Urinary bladder (tissue), 4 donors: ENCODE measurements around the gene CD27. TPM values are rescaled to one million over a fixed set of nuclear protein-coding genes. Genes with fewer than 3 reads are reported as not detected.

Source experiments
- DNase-seq: peaks from one replicate; pipeline ENCODE4 v3.0.0-alpha.2; 2015; ENCODE audit errors: extremely low spot score
- H3K27ac ChIP-seq: one replicate; pipeline ENCODE4 v1.5.1; 2013; ENCODE audit warnings: low read depth, mild to moderate bottlenecking, moderate library complexity
- H3K36me3 ChIP-seq: one replicate; pipeline ENCODE4 v1.6.1; 2013; ENCODE audit warnings: mild to moderate bottlenecking, moderate library complexity; ENCODE audit not compliant: insufficient read depth
- H3K4me1 ChIP-seq: one replicate; pipeline ENCODE4 v1.6.1; 2013; ENCODE audit warnings: mild to moderate bottlenecking, moderate library complexity; ENCODE audit not compliant: insufficient read depth
- H3K4me3 ChIP-seq: one replicate; pipeline ENCODE4 v1.5.1; 2013; ENCODE audit warnings: low read depth, low read length
- WGBS: extraction: QIAGEN DNeasy Blood & Tissue Kit; methylation state at CpG from one replicate; pipeline ENCODE4 v1.1.7; 2013; 5-methylcytosine and 5-hydroxymethylcytosine counted together
- polyA plus RNA-seq: library from polyadenylated mRNA; stranded (reverse); fragments of 200-250 nt; gene quantifications from one replicate; pipeline ENCODE4 v1.2.3, GENCODE V29; 2013
- total RNA-seq: library from RNA; depleted of rRNA; stranded (reverse); fragments of >200 nt; gene quantifications from one replicate; pipeline ENCODE4 v1.2.3, GENCODE V29; 2014
- donor health status: healthy with polysubstance abuse.
- donor health status: healthy.

The CD27 gene
- total and polyA plus RNA-seq, 2 donors = 0.26 to 1.7 TPM

DNA sequence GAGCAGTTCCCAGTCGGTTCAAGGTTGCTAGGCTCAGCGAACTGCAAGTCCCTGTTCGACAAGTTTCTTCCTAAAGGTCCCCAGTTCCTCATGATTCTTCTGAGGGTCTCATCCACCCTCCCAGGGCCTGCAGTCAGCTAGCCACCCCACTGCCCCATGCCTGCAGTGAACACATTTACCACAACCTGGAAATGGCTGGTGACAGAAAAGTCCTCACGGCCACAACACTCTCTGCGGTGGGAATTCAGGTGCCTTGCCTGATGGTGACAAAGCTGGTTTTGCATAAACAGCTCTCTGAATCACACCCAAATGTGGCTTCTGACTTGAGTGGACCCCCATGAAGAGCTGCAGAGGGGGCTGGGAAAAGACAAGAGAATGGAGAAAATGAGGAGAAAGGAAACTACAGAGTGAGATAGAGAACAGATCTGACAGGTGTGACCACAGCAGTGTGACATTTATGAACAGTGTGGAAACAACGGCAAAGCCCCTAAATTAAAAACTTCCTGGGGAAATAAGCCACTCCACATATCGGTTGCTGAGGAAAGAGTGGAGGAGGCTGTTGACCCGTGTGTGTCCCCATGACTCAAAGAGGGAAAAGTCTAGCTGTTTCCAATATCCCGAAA is 1.3 kb upstream of the CD27 start:
- 50% methylated on average over 9 of the region's 9 CpGs for whole genome bisulfite sequencing
- H3K4me1 ChIP-seq = no peaks in the 10 kb centered on the region
- no peak overlapping the region for H3K4me3 ChIP-seq
- no peak for DNase-seq
- H3K27ac ChIP-seq = no peak overlapping the region
- H3K36me3 ChIP-seq = no peaks in the 10 kb centered on the region

DNA sequence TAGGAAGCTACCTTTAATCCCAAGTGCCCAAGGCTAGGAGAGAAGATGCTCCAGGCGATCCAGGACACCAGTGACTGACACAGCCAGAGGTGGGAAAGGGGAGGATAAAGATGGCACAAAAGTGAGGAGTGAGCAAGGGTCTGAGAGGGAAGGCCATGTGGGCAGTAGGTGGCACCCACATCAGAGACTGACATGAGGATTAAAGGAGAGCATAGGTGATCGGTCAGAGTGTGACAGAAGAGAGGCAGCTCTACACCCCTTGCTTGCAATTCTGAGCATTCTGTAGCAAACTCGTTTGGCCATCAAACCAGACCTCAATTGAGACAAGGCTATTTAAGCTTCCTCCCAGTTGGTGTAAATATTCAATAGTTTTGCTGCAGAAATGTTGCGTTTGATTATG is 724 bp upstream of the CD27 start:
- DNase-seq = no peak
- Histone ChIP-seq H3K4me3 (no peak overlapping the region), H3K36me3 (no peaks in the 10 kb centered on the region), H3K4me1 (no peaks in the 10 kb centered on the region), H3K27ac (no peak overlapping the region)
- 82% methylated on average over 4 of the region's 4 CpGs for WGBS

DNA sequence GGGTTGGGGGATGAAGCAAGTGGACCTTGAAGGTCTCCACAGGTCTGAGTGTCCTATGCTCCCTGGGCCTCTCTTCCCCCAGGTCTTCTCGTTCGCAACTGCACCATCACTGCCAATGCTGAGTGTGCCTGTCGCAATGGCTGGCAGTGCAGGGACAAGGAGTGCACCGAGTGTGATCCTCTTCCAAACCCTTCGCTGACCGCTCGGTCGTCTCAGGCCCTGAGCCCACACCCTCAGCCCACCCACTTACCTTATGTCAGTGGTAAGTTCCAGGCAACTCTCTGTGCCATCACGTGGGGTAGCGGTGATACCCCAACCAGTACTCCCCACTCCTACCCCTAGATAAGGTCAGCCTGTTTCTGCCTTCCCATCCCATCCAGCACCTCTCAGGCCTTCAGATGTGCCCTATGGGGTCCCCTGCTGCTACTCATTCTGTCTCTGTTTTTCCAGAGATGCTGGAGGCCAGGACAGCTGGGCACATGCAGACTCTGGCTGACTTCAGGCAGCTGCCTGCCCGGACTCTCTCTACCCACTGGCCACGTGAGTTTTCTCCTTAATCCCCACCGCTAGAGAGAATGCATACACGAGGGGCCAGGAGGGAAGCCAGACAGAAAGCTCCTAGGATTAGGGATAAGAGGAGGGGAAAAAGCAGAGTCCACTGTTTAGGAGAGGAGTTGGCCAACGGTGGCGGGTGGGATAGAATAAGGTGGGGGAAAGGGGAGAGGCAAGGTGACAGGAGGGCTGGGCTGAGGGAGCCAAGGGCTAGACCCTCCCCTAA is 5.5 kb downstream of the CD27 start:
- no peak for DNase-seq
- WGBS = 55% methylated on average over 16 of the region's 16 CpGs
- H3K4me1 ChIP-seq = no peaks in the 10 kb centered on the region

DNA sequence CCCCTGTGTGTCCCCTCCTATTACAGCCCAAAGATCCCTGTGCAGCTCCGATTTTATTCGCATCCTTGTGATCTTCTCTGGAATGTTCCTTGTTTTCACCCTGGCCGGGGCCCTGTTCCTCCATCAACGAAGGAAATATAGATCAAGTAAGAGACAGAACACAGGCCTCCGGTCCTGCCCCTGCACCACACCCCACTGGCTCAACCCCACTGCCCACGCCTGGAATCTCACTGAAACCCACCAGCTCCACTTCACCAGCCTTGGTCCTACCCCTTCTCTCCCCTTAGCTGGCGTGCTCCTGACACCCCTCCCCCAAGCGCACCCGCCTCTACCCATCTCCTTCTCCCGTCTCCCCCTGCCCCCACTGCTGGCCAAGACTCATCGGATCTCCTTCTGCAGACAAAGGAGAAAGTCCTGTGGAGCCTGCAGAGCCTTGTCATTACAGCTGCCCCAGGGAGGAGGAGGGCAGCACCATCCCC is 6.2 kb downstream of the CD27 start:
- no peaks in the 10 kb centered on the region for H3K4me1 ChIP-seq
- peak overlapping the region; percentile 81 for H3K27ac ChIP-seq
- 5% methylated on average over 11 of the region's 11 CpGs for WGBS
- peak overlapping the region; percentile 68 for H3K4me3 ChIP-seq
- DNase-seq = no peak
- no peaks in the 10 kb centered on the region for H3K36me3 ChIP-seq

More for the DNA sequence above, 5.5 kb downstream of the CD27 start:
- H3K27ac ChIP-seq = peak overlapping the region; percentile 81
- no peaks in the 10 kb centered on the region for H3K36me3 ChIP-seq
- H3K4me3 ChIP-seq = peak overlapping the region; percentile 68

DNA sequence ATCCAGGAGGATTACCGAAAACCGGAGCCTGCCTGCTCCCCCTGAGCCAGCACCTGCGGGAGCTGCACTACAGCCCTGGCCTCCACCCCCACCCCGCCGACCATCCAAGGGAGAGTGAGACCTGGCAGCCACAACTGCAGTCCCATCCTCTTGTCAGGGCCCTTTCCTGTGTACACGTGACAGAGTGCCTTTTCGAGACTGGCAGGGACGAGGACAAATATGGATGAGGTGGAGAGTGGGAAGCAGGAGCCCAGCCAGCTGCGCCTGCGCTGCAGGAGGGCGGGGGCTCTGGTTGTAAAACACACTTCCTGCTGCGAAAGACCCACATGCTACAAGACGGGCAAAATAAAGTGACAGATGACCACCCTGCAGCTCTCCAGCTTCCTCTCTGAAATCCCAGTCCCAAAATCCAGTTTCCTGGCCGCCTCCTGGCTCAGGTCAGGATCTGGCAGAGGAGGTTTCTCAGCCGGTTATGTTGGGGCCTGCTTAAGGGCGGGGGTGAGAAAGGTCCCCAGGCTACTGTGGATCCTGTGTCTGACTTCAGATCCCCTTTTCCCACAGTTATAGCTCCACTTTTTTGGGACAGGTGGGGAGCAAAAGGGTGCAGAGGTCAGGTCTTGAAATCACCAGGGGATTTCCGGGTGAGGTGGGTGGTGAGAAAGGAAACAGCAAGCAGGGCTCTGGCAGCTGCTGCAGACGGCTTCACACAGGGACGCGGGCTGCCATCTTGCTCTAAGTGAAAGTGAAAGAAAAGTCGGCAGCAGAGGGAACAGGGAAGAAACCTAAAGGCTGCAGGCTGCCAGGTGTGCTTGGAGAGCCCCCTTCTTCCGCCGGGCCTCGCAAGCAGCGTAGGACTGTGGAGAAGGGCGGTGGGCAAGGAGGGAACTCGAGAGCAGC is 6.8 kb downstream of the CD27 start, which contains the start of gene TAPBPL:
Gene TAPBPL, plus strand, starts transcription at position 695 of the 897 bp plus-strand sequence. CDS start 207 bp downstream, outside the sequence.
- peak; percentile 78 for DNase-seq
- Histone ChIP-seq H3K4me3 (peak within 1 kb of the TSS; percentile 68), H3K36me3 (no peaks in the 10 kb centered on the region), H3K27ac (peak within 1 kb of the TSS; percentile 94), H3K4me1 (no peaks in the 10 kb centered on the region)
- WGBS = under 1% methylated on average over 27 of the region's 27 CpGs

DNA sequence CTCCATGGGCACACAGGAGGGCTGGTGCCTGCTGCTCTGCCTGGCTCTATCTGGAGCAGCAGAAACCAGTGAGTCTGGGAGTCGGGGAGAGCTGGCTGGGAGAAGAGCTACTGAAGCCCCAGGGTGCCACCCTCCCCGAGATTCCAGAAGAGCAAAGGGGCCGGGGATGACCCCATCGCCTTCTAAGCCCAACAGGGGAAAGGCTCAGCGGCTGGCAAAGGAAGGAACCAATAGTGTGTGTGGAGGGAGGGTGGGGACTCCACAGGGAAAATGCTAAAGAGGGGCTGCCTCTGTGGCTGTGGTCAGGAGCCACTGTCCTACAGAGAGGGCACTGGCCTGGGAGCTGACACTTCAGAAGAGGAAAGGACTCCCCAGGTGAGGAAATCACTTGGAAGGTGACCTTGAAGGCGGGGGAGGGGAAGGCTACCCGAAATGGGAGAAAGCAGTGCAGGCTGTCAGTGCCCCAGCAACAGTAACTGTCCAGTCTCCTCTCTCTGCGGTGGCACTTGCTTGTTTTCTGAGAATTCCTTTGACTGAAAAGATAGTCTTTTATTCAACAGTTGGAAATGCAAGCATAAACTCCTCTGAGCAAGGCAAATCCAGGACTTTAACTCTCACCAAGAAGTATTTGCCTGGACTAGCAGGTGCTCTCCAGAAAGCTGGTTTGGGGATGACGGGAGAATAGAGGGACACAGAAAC is 7.6 kb downstream of the CD27 start:
- H3K36me3 ChIP-seq = no peaks in the 10 kb centered on the region
- H3K4me1 ChIP-seq = no peaks in the 10 kb centered on the region
- peak overlapping the region; percentile 94 for H3K27ac ChIP-seq
- peak overlapping the region; percentile 68 for H3K4me3 ChIP-seq
- 12% methylated on average over 9 of the region's 9 CpGs for WGBS
- no peak for DNase-seq

GRCh38 chr12:6452944-6453630 is 8.3 kb downstream of the CD27 start:
- DNase-seq = no peak
- no peaks in the 10 kb centered on the region for H3K36me3 ChIP-seq
- no peaks in the 10 kb centered on the region for H3K4me1 ChIP-seq
- WGBS = 65% methylated on average over 17 of the region's 17 CpGs
- peak overlapping the region; percentile 94 for H3K27ac ChIP-seq
- peak overlapping the region; percentile 68 for H3K4me3 ChIP-seq

- DNase-seq = no peak
- Histone ChIP-seq H3K27ac (no peak overlapping the region), H3K4me3 (no peak overlapping the region), H3K4me1 (no peaks in the 10 kb centered on the region), H3K36me3 (no peaks in the 10 kb centered on the region)
- 89% methylated on average over 12 of the region's 12 CpGs for WGBS
Measured at GRCh38 chr12:6457220-6457945, 12.6 kb downstream of the CD27 start.

DNA sequence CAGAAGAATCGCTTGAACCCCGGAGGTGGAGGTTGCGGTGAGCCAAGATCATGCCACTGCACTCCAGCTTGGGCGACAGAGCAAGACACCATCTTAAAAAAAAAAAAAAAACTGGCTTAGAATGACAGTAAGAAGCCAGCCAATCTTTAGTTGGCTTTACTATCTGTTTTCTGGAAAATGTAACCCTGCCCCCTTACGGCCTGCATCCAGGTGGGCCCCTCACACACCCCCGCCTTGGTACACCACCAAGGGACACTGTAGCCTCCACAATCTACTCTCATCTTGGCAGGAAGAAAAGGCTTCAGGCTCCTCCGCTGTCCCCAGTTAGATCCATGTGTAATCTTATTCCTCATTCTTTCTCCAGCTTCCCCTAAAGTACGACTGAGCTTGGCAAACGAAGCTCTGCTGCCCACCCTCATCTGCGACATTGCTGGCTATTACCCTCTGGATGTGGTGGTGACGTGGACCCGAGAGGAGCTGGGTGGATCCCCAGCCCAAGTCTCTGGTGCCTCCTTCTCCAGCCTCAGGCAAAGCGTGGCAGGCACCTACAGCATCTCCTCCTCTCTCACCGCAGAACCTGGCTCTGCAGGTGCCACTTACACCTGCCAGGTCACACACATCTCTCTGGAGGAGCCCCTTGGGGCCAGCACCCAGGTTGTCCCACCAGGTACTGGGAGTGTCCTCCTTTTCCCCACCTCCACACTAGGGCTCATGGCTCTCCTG is 13.7 kb downstream of the CD27 start:
- H3K4me3 ChIP-seq = no peak overlapping the region
- no peaks in the 10 kb centered on the region for H3K36me3 ChIP-seq
- no peak overlapping the region for H3K27ac ChIP-seq
- no peak for DNase-seq
- 90% methylated on average over 14 of the region's 14 CpGs for WGBS
- H3K4me1 ChIP-seq = no peaks in the 10 kb centered on the region

GRCh38 chr12:6459004-6459337 is 14.2 kb downstream of the CD27 start:
- Histone ChIP-seq H3K4me3 (no peak overlapping the region), H3K4me1 (no peaks in the 10 kb centered on the region), H3K36me3 (no peaks in the 10 kb centered on the region), H3K27ac (no peak overlapping the region)
- DNase-seq = no peak
- 96% methylated on average over 2 of the region's 2 CpGs for WGBS

- Histone ChIP-seq H3K4me1 (no peaks in the 10 kb centered on the region), H3K27ac (no peak overlapping the region), H3K4me3 (no peak overlapping the region), H3K36me3 (no peaks in the 10 kb centered on the region)
- WGBS = 83% methylated on average over 10 of the region's 10 CpGs
- no peak for DNase-seq
Measured at GRCh38 chr12:6460751-6461371, 16.1 kb downstream of the CD27 start.
